Peyer's patch (tissue), 4 donors: ENCODE data around the gene SLC9A7. TPM values are rescaled to one million over a fixed set of nuclear protein-coding genes. Genes with fewer than 3 reads are reported as not detected.

Experiments
- DNase-seq, 3 donors: peaks; one replicate each; pipeline ENCODE4 v3.0.0-alpha.2; 2017 to 2019
- H3K27ac ChIP-seq, 4 donors: fragments of 200-600 bp; sonication (generic); one replicate each; pipeline ENCODE4 v1.5.1; 2016 to 2019
- H3K27me3 ChIP-seq, 2 donors: fragments of 200-600 bp; sonication (generic); one replicate each; pipeline ENCODE4 v1.5.1; 2019
- H3K36me3 ChIP-seq, 3 donors: fragments of 200-600 bp; sonication (generic); one replicate each; pipeline ENCODE4 v1.5.1; 2016 to 2019
- H3K4me1 ChIP-seq, 4 donors: fragments of 200-600 bp; sonication (generic); one replicate each; pipeline ENCODE4 v1.5.1; 2016 to 2019
- H3K4me3 ChIP-seq, 4 donors: fragments of 200-600 bp; sonication (generic); 1 replicate in 3 of 4; 2 replicates in 1 of 4; pipeline ENCODE4 v1.5.1; 2016 to 2019; ENCODE audit warnings: mild to moderate bottlenecking in 1 of 4
- H3K9me3 ChIP-seq, 4 donors: fragments of 200-600 bp; sonication (generic); one replicate each; pipeline ENCODE4 v1.5.1; 2016 to 2019; ENCODE audit warnings: mild to moderate bottlenecking in 1 of 4
- POLR2A ChIP-seq, 2 donors: fragments of 450-650 bp; IDR thresholded peaks; one replicate each; pipeline ENCODE4 v1.5.1; 2017; ENCODE audit warnings: antibody characterized with exemption in 2 of 2, mild to moderate bottlenecking in 2 of 2, moderate library complexity in 2 of 2
- total RNA-seq, 4 donors: library from RNA; depleted of rRNA; stranded (reverse); fragments of >200 nt; gene quantifications; one replicate each; pipeline ENCODE4 v1.1.0, GENCODE V29; 2016
- TF ChIP-seq, protein P1 (sequence below), 6 experiments: fragments of 450-650 bp in 4 of 6; fragments of 200-600 bp in 2 of 6; sonication (generic) in 1 of 6; IDR thresholded peaks; one replicate each; pipeline ENCODE4 v1.5.1; 2017 to 2019; ENCODE audit warnings: antibody characterized with exemption in 6 of 6, mild to moderate bottlenecking in 3 of 6, moderate library complexity in 1 of 6

The SLC9A7 gene
- total RNA-seq, 4 donors from 2014 or later, result 0.35 to 9.1 (median 2.2) TPM

GRCh38 chrX:46627711-46628419 lies 131.1 kb downstream of the SLC9A7 start:
- H3K36me3 ChIP-seq, result no peaks in the 10 kb centered on the region
- TF ChIP-seq POLR2A (IDR thresholded peaks at IDR 0.05), result no peak
- no peak for DNase-seq
- H3K27me3 ChIP-seq, result no peaks in the 10 kb centered on the region
- H3K4me3 ChIP-seq, result no peak overlapping the region
- H3K9me3 ChIP-seq, result no peaks in the 10 kb centered on the region
- H3K4me1 ChIP-seq, result no peaks in the 10 kb centered on the region
- peak overlapping the region in 3 of 4 donors; percentile 25 to 56 (median 34) for H3K27ac ChIP-seq

DNA sequence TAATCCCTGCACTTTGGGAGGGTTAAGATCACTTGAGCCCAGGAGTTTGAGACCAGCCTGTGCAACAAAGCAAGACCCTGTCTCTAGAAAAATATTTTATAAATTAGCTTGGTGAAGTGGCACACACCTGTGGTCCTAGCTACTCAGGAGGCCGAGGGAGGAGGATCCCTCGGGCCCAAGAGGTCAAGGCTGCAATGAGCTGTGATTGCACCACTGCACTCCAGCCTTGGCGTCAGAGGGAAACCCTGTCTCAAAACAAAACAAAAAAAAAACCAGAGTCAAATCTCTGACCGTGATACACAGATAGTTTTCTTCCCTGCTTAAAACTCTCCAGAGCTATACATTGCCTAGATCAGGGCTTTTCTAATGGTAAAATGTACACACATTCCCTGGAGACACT lies 131.9 kb downstream of the SLC9A7 start:
- Histone ChIP-seq H3K4me3 (no peak overlapping the region), H3K4me1 (no peaks in the 10 kb centered on the region), H3K27ac (peak overlapping the region in 2 of 4 donors; percentile 25 to 56), H3K27me3 (no peaks in the 10 kb centered on the region), H3K9me3 (no peaks in the 10 kb centered on the region), H3K36me3 (no peaks in the 10 kb centered on the region)
- no peak for TF ChIP-seq POLR2A (IDR thresholded peaks at IDR 0.05)
- TF ChIP-seq, protein P1, sequence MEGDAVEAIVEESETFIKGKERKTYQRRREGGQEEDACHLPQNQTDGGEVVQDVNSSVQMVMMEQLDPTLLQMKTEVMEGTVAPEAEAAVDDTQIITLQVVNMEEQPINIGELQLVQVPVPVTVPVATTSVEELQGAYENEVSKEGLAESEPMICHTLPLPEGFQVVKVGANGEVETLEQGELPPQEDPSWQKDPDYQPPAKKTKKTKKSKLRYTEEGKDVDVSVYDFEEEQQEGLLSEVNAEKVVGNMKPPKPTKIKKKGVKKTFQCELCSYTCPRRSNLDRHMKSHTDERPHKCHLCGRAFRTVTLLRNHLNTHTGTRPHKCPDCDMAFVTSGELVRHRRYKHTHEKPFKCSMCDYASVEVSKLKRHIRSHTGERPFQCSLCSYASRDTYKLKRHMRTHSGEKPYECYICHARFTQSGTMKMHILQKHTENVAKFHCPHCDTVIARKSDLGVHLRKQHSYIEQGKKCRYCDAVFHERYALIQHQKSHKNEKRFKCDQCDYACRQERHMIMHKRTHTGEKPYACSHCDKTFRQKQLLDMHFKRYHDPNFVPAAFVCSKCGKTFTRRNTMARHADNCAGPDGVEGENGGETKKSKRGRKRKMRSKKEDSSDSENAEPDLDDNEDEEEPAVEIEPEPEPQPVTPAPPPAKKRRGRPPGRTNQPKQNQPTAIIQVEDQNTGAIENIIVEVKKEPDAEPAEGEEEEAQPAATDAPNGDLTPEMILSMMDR (IDR thresholded peaks at IDR 0.05), result no peak
- DNase-seq, result no peak

- Histone ChIP-seq H3K4me3 (no peak overlapping the region), H3K9me3 (no peaks in the 10 kb centered on the region), H3K36me3 (no peaks in the 10 kb centered on the region), H3K27ac (peak overlapping the region in 1 of 4 donors; percentile 25), H3K4me1 (no peaks in the 10 kb centered on the region), H3K27me3 (no peaks in the 10 kb centered on the region)
- TF ChIP-seq, protein P1 (IDR thresholded peaks at IDR 0.05), result no peak
- no peak for TF ChIP-seq POLR2A (IDR thresholded peaks at IDR 0.05)
- DNase-seq, result peak in 1 of 3 donors; percentile 22
Observed at GRCh38 chrX:46626566-46626965, 132.4 kb downstream of the SLC9A7 start.

- Histone ChIP-seq H3K27me3 (no peaks in the 10 kb centered on the region), H3K36me3 (no peaks in the 10 kb centered on the region), H3K9me3 (no peaks in the 10 kb centered on the region), H3K4me1 (no peaks in the 10 kb centered on the region), H3K27ac (no peak overlapping the region), H3K4me3 (no peak overlapping the region)
- TF ChIP-seq POLR2A (IDR thresholded peaks at IDR 0.05), result no peak
- TF ChIP-seq, protein P1 (IDR thresholded peaks at IDR 0.05), result no peak
- no peak for DNase-seq
Observed at GRCh38 chrX:46624090-46624786, 134.7 kb downstream of the SLC9A7 start.

- H3K4me1 ChIP-seq, result no peaks in the 10 kb centered on the region
- no peaks in the 10 kb centered on the region for H3K27me3 ChIP-seq
- no peak overlapping the region for H3K27ac ChIP-seq
- H3K9me3 ChIP-seq, result no peaks in the 10 kb centered on the region
- H3K36me3 ChIP-seq, result no peaks in the 10 kb centered on the region
- TF ChIP-seq POLR2A (IDR thresholded peaks at IDR 0.05), result no peak
- TF ChIP-seq, protein P1 (IDR thresholded peaks at IDR 0.05), result no peak
- DNase-seq, result no peak
- H3K4me3 ChIP-seq, result no peak overlapping the region
Observed at GRCh38 chrX:46621572-46621971, 137.3 kb downstream of the SLC9A7 start.

DNA sequence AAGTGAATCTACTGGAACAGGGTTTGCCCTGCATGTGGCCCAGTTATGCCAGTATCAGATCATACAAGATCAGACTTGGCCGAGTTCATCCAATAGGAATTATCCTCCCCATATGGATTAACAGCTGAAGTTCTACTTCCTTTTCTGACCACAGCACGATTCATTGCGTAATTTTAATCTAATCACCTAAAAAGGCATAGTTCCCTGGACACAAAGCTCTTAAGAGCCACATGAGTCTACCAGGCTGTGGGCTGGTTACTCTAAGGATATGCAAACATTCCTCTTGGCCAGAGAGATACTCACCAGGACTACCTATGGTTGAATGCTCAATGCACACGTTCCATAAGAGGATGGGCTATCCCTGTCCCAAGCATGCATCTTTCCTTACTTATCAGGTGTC lies 138.4 kb downstream of the SLC9A7 start:
- Histone ChIP-seq H3K9me3 (no peaks in the 10 kb centered on the region), H3K4me1 (no peaks in the 10 kb centered on the region), H3K27ac (no peak overlapping the region), H3K36me3 (no peaks in the 10 kb centered on the region), H3K27me3 (no peaks in the 10 kb centered on the region), H3K4me3 (no peak overlapping the region)
- DNase-seq, result no peak
- no peak for TF ChIP-seq POLR2A (IDR thresholded peaks at IDR 0.05)
- TF ChIP-seq, protein P1 (IDR thresholded peaks at IDR 0.05), result no peak
